Measurements from ENCODE around the gene SLIT1.

- no peak for TF ChIP-seq EZH2phosphoT487 (conservative IDR thresholded peaks at IDR 0.05; ENCODE audit: low read length)
- TF ChIP-seq CTCF (IDR thresholded peaks at IDR 0.05; ENCODE audit: insufficient read depth, low read length, poor library complexity, severe bottlenecking) = no peak
These were observed 125.9 kb downstream of the SLIT1 start for GRCh38 chr10:97059872-97060205.

Data from SU-DHL-6 (cell line).